Parathyroid adenoma (tissue), 2 donors: ENCODE data around the gene SHISA6.

Source experiments
- H2AFZ ChIP-seq: fragments of 300-600 bp; sonication (generic); one replicate; pipeline ENCODE4 v1.7.0; 2017; ENCODE audit warnings: antibody characterized with exemption, mild to moderate bottlenecking
- H3K27ac ChIP-seq: fragments of 300-600 bp; sonication (generic); one replicate; pipeline ENCODE4 v1.7.0; 2017
- H3K27me3 ChIP-seq: fragments of 300-600 bp; sonication (generic); one replicate; pipeline ENCODE4 v1.7.0; 2017; ENCODE audit warnings: low read length; ENCODE audit not compliant: control insufficient read depth, insufficient read depth
- H3K36me3 ChIP-seq: fragments of 300-600 bp; sonication (generic); one replicate; pipeline ENCODE4 v1.7.0; 2017; ENCODE audit warnings: low read length; ENCODE audit not compliant: control insufficient read depth, insufficient read depth
- H3K4me1 ChIP-seq: fragments of 300-600 bp; sonication (generic); one replicate; pipeline ENCODE4 v1.7.0; 2017; ENCODE audit warnings: control low read depth
- H3K4me2 ChIP-seq: fragments of 300-600 bp; sonication (generic); one replicate; pipeline ENCODE4 v1.7.0; 2017; ENCODE audit warnings: low read length
- H3K4me3 ChIP-seq: fragments of 300-600 bp; sonication (generic); one replicate; pipeline ENCODE4 v1.7.0; 2017; ENCODE audit warnings: low read depth, low read length
- H3K79me2 ChIP-seq: fragments of 300-600 bp; sonication (generic); one replicate; pipeline ENCODE4 v1.7.0; 2017; ENCODE audit warnings: control low read depth
- H3K9ac ChIP-seq: fragments of 300-600 bp; sonication (generic); one replicate; pipeline ENCODE4 v1.7.0; 2017; ENCODE audit warnings: mild to moderate bottlenecking
- H3K9me3 ChIP-seq: fragments of 300-600 bp; sonication (generic); one replicate; pipeline ENCODE4 v1.7.0; 2017; ENCODE audit warnings: low read length; ENCODE audit not compliant: control insufficient read depth
- TF ChIP-seq, protein P1 (sequence below): fragments of 300-600 bp; sonication (generic); IDR thresholded peaks from one replicate; pipeline ENCODE4 v1.7.0; 2017; ENCODE audit warnings: antibody characterized with exemption, mild to moderate bottlenecking
- donor health status: primary hyperparathyroidism.

The SHISA6 gene

DNA sequence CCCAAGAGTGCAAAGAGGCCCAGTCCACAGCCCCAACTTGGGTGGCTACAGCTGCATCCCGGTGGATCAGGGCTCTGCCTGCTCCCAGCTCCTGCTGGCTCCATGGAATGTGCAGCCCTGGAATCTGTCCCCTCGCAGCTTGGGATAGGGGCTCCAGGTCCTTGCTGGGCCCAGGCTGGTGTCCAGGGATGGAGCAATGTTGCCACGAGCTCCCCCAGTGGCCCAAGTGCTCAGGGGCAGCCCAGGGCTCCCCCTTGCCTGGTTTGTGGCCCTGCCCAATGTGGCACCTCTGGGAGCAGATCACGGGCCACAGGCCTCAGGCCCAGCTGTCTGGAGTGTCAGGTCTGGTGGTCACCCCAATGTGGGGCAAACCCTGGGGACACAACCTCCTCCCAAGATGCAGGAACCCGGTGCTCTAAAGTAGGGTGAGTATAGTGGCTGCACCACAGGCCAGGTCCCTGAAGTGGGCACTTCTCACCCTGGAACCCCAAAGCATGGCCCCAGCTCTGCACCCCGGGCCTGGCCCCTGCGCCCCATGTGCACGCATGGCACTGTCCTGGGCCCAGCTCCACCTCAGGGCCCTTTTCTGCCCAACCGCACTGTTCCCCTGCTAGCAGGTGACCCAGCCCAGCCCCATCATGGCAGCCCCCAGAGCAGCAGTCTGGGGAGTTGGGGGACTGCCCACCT, 342.4 kb downstream of the SHISA6 start:
- H2AFZ ChIP-seq: no peak overlapping the region
- no peaks in the 10 kb centered on the region for H3K4me1 ChIP-seq
- H3K79me2 ChIP-seq: no peaks in the 10 kb centered on the region
- no peak overlapping the region for H3K4me3 ChIP-seq
- no peak overlapping the region for H3K27ac ChIP-seq
- TF ChIP-seq, protein P1, sequence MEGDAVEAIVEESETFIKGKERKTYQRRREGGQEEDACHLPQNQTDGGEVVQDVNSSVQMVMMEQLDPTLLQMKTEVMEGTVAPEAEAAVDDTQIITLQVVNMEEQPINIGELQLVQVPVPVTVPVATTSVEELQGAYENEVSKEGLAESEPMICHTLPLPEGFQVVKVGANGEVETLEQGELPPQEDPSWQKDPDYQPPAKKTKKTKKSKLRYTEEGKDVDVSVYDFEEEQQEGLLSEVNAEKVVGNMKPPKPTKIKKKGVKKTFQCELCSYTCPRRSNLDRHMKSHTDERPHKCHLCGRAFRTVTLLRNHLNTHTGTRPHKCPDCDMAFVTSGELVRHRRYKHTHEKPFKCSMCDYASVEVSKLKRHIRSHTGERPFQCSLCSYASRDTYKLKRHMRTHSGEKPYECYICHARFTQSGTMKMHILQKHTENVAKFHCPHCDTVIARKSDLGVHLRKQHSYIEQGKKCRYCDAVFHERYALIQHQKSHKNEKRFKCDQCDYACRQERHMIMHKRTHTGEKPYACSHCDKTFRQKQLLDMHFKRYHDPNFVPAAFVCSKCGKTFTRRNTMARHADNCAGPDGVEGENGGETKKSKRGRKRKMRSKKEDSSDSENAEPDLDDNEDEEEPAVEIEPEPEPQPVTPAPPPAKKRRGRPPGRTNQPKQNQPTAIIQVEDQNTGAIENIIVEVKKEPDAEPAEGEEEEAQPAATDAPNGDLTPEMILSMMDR: no peak
- H3K27me3 ChIP-seq: no peaks in the 10 kb centered on the region
- H3K4me2 ChIP-seq: no peak overlapping the region
- H3K9ac ChIP-seq: no peak overlapping the region
- no peaks in the 10 kb centered on the region for H3K9me3 ChIP-seq
- no peaks in the 10 kb centered on the region for H3K36me3 ChIP-seq

DNA sequence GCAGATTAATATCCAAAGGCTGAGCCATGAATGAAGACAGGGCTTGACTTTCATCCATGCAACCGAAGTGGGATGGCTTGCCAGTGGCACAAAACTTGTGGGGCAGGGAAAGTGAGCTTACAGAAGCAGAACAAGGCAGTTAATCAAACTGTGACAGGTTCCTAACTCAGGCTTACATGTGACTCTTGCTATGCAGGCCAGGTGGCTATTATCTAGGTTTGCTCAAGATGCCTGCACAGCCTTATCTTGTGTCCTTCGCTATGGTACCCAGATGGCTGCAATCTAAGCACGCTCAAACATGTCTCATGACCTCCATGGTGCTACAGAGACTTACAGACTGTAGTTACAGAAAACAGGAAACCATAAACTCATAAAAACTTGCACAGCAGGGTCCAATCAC, 348.7 kb downstream of the SHISA6 start:
- Histone ChIP-seq H2AFZ (no peak overlapping the region), H3K27ac (no peak overlapping the region), H3K79me2 (no peaks in the 10 kb centered on the region), H3K9ac (no peak overlapping the region), H3K4me2 (no peak overlapping the region), H3K4me3 (no peak overlapping the region), H3K4me1 (peaks cover 12% of the 10 kb centered on the region), H3K9me3 (no peaks in the 10 kb centered on the region), H3K27me3 (no peaks in the 10 kb centered on the region), H3K36me3 (no peaks in the 10 kb centered on the region)
- TF ChIP-seq, protein P1: no peak

DNA sequence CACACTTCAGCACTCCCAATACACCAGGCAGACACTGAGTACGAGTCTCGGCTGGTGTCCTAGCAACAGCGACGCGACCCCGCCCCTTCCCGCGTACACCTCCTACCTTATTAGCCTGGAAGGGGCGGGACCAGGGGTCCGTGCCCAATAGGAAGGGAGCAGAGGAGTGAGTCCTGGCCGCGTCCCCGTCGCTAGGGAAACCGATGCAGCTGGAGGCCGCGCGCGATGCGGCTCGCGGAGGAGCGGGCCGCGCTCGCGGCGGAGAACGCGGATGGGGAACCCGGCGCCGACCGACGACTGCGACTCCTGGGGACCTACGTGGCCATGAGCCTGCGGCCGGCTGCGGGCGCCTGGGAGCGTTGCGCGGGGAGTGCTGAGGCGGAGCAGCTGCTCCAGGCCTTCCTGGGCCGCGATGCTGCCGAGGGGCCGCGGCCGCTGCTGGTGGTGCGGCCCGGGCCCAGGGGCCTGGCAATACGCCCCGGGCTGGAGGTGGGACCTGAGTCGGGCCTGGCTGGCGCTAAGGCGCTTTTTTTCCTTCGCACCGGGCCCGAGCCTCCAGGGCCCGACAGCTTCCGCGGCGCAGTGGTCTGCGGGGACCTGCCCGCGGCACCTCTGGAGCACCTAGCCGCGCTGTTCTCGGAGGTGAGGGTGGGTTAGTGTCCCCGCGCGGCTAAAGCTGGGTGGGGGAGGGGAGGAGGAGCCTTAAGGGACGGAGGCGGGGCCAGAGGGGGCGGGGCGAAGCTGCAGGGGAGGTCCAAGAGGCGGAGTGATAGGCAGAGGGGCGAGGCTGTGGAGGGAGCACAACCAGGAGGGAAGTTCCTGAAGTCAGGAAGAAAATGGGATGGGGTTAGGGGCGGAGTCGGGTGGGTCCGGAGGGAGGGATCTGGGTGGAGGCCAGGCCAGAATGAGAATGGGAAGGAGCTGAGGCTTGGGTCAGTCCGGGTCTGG, 357.5 kb downstream of the SHISA6 start, which contains the start of gene DNAH9:
TSS of gene DNAH9 (plus strand) at position 197 of the 948 bp plus-strand sequence. CDS start at position 226, 29 bp downstream.
- H3K9me3 ChIP-seq: no peaks in the 10 kb centered on the region
- H3K27me3 ChIP-seq: no peaks in the 10 kb centered on the region
- no peaks in the 10 kb centered on the region for H3K79me2 ChIP-seq
- H2AFZ ChIP-seq: peak within 1 kb of the TSS; percentile 79
- H3K27ac ChIP-seq: peak within 1 kb of the TSS; percentile 86
- peak within 1 kb of the TSS; percentile 95 for H3K4me2 ChIP-seq
- H3K9ac ChIP-seq: peak within 1 kb of the TSS; percentile 84
- H3K36me3 ChIP-seq: no peaks in the 10 kb centered on the region
- H3K4me3 ChIP-seq: peak within 1 kb of the TSS; percentile 84
- TF ChIP-seq, protein P1: no peak
- peaks cover 3% of the 10 kb centered on the region for H3K4me1 ChIP-seq

DNA sequence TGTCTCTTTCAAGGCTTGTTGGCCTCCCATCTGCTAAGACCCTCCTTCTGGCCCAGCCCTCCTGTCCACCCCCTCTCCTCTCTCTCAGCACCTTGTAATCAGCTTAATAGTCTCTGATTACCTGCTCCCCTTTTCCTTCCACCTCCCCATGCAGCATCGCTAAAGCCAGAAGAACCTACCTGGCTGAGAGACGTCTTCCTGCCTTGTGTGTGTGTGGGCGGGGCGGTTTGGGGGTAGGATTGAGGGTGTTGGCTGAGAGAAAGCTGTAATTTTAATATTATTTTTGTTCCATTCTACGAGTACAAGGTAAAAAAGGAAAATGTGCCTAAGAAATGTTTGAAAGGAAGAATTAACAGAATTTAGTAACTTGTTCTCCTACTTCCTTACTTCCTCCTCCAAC, 360.6 kb downstream of the SHISA6 start:
- Histone ChIP-seq H3K36me3 (no peaks in the 10 kb centered on the region), H3K27ac (no peak overlapping the region), H3K4me3 (no peak overlapping the region), H2AFZ (no peak overlapping the region), H3K4me2 (no peak overlapping the region), H3K27me3 (no peaks in the 10 kb centered on the region), H3K9ac (no peak overlapping the region), H3K9me3 (no peaks in the 10 kb centered on the region), H3K79me2 (no peaks in the 10 kb centered on the region), H3K4me1 (peaks cover 3% of the 10 kb centered on the region)
- TF ChIP-seq, protein P1: no peak
